GM21723 (cell line): Measurements from ENCODE around the gene ART3.

Experiments used
- ATAC-seq: cut with Tn5 transposase; IDR thresholded peaks from one replicate; pipeline ENCODE4 v1.9.1; 2021; ENCODE audit warnings: mild to moderate bottlenecking, moderate library complexity; ENCODE audit not compliant: unreplicated experiment

The ART3 gene

DNA sequence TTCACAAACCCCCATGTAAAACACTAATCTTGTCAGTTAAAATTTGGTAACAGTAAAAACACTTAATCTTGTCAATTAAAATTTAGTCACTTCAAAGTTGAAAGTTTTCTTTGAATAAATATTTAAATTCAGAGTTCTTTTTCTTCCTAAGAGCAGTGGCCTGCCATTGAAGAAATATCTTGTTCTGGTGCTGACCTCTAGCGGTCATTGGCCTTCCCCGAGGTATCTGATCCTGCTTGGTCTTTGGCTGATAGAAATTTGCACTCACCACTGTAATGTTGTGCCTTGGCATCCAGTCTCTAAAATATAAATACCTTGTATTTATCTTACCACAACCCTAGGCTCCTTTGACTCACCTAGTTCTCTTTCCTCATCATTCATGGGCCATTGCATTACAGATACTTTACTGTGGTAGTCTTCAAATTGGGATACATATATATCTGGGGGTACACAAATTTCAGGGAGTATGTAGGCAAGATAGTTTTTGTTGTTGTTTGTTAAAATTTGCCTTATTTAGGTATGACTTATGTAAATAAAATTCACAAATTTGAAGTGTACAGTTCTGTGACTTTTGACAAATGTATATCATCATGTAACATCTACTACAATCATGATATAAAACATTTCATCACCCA lies 6.7 kb upstream of the ART3 start:
- no peak for ATAC-seq

DNA sequence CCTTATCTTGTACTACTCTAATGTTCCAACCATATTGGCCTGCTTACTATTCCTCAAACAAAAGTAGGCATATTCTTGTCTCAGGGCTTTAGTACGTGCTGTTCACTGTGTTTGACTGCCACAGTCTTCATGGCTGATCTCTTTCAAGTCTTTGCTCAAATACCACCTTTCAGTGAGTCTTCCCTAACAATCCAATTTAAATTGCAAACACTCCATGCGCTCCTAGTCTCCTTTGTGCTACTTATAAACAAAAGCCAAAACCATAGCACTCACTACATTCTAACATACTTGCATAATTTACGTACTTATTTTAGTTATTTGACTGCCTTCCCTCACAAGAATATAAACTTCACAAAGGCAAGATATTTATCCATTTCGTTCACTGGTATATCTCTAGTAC lies 1.7 kb upstream of the ART3 start:
- no peak for ATAC-seq

DNA sequence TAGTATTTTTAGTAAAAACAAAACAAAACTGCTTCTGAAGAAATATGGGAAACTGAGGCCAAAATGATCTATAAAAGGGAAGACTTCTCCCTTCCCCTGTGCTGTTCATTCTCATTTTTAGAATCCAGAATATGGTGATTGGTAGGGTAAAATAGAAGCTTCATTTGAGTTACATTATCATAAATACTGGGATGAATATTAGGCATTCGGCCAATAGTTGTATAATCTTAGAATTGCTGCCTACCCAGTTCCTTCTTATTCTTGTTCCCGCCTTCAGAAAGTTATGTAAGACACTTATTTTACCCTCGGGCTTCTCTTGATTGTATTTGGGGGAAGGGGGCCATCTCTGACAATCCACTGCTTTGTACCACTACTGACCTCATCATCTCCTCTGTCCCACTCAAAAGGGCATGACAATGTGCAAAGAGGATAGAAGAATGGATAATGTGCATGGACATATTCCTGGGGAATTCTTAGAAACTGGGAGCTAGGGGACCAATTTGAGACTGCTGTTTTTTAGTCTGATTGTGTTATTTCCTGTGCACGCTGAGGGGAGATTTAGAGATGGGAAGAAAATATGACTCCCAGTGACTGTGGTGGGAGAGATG lies 588 bp downstream of the ART3 start:
- no peak for ATAC-seq

DNA sequence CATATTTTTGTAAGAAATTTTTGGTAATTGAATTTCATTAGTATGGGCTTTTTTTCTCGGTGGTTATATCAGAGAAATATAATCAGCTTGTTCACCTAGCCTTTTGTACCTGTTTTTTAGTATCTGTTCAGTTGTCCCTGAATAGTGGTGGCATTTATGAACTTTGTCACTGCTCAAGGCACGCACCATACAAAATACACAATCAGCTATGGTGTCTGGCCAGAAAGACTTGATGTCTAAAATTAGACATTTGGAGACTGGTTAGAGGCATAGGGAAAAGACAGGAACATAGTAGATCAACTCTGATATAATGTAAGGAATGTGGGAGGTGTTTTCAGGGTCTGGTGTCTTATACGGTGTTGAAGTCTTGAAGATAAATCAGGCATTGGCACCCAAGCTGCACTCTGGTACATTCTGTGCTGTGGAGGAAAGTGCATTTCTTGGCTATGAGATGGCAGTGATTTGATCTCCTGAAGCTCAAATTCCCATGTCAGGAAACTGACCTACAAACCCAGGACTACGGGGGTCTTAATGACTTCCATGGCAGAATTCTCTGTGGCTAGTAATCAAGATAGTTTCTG lies 3.6 kb downstream of the ART3 start:
- no peak for ATAC-seq

DNA sequence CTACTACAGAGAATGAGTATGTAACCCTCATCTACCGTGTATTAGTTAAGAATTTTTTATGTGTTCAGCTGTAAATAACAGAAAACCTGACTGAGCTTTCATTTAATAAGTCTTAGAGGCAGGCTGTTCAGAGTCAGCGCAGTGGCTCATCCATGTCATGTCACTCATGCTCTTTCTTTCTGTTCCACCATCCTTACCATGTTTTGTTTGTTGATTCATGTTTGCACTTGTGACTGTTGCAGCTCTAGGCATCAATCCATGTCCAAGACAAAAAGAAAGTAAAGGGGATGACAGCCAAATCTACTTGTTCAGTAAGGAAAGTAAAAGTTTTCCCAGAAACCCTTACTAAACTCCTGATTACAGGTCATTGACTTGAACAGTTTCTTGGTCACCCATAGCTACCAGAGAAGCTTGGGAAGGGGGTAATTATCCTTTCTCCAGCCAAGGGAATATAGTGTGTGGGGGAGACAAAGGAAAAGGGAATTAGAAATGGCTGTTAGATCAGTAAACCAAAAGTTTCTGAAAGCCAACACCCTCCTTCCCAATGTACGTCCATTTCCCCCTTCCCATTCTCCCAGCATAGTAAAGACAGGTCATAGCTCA lies 9.0 kb downstream of the ART3 start:
- no peak for ATAC-seq

DNA sequence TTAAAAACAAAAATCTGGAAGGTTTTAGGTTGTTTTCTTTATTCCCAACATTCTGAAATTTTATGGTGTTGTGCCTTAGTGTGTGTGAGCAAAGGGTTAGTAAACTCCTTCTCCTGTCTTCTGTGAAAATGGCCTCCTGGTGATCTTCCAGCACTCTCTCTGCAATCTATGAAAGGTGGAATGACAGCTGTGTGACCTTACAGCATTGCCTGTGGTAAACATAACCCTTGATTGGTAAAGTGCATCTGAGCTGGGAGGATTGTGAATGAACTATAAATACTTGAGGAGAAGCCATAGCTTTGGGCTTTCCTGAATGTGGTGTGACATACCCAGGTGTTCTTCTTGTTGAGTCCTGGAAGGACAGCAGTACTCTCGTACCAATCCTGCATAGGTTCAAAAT lies 10.0 kb downstream of the ART3 start:
- no peak for ATAC-seq

DNA sequence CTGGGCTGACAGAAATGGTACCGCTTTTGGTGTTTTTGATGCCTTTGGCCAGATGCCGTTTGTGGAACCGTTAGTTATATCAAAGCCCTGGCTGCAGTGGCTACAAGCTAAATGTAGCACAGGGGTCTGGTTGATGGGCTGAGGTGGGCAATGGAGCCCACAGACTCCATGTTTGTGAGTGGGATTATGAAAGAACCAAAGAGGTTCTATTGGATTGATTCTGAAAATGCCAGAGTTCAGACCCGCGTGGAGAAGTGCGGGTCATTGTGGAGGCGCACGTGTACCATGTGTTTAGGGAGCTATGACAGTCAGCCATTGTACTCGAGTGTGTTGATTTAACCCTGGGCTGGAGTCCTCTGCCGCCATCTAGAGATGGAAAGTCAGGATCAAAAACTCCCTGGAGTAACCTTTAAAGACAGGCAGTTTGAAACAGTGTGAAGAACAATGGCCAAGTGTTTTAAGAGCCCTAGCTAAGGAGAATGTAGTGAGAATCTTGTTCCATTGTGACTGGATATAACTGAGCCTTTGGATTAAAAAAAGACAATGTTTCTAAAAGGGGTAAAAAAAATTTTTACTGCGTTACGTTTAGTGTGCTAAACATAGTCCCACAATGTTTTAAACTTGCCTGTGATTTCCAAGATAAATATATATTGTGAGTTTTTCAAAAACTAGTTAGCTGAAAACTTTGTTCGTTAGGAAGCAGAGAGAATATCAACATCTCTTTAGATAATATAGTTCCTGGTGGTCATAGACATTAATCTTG lies 12.7 kb downstream of the ART3 start:
- no peak for ATAC-seq

DNA sequence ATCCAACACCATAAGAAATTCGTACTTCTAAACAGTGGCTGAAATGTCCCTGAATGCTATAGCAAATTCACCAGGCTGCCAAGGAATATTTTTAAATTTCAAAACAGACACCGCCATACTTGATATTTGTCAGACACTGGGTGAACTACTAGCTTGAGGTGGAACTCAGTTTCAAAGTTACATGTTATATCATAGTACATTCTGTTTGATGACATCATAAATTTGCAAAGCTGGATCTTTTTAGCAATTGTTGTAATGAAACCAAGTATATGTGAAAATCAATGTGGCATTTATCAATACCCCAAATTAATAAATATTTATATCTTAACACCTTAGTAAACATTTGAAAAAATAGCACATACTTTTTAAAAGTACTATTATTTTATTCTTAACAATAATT lies 14.2 kb downstream of the ART3 start:
- ATAC-seq, result no peak

DNA sequence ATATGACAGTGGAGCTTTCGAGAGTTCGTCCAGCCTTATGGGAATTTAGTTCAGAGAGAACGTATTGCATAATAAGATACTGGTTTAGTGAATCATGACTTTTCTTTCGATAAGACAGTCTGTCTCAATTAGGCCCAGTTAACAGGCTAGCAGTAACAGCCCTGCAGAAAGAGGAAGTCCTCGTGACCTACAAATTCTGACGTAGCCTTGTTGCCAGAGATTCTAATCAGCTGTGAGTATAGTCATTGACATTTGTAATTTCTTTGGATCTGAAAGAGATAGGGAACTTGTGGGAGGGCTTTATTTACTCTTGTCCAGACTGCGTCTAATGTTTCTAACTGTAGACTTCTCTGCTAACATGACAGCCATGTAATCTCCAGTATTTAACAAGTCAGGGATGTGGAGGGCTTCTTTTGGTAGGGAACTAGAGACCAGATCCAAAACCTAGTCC lies 15.8 kb downstream of the ART3 start:
- no peak for ATAC-seq

DNA sequence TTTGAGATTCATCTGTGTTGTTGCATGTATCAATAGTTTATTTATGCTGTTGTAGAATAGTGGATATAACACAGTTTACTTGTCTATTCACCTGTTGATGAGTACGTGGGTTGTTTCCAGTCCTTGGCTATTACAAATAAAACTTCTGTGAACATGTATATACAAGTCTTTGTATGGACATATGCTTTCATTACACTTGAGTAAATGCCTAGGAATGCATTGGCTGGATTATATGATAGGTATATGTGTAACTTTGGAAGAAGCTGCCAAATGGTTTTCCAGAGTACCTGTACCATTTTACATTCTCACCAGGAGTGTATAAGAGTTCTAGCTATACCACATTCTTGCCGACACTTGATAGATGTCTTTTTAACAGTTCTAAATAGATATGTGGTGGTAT lies 16.5 kb downstream of the ART3 start:
- no peak for ATAC-seq

DNA sequence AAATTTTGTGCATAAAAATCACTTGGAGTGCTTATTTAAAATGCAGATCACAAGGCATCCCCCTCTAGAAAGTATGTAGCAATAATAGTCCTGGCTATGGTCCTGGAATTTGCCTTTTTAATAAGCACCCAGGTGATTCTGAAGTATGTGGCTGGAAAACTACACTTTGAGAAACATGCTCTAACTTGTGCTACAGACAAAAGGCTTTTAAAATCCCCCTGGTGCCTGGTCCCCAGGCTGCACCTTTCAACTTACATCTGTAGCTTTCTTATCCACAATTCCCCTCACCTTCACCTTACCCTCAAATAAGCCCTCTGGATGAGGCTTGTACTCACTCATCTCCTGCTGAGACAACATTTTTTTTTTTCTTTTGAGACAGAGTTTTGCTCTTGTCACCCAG lies 21.1 kb downstream of the ART3 start:
- ATAC-seq, result no peak

DNA sequence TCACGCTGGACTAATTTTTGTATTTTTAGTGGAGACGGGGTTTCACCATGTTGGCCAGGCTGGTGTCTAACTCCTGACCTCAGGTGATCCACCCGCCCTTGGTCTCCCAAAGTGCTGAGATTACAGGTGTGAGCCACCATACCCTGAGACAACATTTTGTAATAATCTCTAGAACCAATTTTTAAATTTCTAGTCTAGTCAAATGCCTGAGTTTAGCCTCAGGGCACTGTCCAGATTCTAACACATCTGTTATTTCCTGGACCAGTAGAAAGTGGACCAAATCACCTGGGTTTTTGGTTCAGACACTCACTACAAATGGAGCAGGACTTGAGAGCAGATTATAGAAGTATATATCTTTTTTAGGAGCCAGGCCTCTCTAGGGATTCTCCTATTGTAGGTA lies 21.6 kb downstream of the ART3 start:
- ATAC-seq, result no peak

DNA sequence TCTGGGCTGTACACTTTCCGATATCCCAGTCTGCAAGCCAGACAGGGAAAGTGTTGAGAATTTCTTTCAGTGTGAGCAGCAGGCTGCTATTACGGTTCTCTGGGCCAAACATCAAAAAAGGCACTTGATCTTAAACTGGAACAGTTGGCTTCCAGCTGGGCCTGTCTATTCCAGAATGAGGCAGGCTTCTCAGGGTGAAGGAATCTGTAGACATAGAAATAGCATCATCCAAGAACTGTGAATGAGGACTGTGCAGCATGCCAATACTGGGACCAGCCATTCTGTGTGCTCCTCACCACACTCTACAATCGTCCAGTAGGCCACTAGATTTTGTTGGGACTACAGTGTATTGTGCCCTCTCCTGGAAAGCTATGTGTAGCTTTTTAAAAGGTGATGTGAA lies 31.1 kb downstream of the ART3 start:
- no peak for ATAC-seq

DNA sequence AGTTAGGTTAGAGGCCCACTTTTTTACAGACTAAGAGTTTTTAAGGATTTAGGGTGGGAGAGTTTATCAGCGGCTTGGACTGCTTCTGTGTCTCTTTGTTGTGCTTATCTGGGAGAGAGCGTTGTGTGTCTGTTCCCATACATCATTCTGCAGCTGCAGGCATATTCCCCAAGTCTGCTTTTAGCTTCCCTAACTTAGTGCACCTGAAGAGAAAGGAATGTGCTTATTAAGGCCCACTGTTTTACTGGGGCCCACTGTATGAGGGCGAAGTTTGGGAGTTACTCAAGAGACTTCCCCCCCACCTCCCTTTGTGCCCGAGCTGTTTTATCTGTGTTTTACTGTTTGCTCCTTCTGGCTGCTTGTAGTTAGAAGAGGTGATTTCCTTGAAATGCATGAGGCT lies 31.9 kb downstream of the ART3 start:
- ATAC-seq, result no peak

DNA sequence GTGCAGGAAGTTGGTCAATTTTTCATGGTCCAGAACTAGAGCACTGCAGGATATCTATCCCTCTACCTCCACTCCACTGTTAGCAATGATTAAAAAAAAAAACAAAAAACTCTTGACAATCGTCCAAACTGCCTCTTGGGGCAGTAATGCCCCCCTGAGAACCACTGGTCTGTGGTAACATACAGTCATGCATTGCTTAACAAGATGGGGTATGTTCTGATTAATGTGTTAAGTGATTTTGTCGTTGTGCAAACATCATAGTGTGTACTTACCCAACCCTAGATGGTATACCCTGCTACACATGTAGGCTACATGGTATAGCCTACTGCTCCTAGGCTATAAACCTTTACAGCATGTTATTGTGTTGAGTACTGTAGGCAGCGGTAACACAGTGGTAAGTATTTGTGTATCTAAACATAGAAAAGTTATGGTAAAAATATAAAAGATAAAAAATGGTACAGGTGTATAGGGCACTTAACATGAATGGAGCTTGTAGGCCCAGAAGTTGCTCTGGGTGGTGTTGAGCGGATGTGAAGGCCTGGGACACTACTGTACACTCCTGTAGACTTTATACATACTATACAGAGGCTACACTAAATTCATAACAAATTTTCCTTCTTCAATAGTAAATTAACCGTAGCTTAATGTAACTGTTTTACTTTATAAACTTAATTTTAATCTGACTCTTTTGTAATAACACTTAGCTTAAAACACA lies 34.1 kb downstream of the ART3 start:
- no peak for ATAC-seq

DNA sequence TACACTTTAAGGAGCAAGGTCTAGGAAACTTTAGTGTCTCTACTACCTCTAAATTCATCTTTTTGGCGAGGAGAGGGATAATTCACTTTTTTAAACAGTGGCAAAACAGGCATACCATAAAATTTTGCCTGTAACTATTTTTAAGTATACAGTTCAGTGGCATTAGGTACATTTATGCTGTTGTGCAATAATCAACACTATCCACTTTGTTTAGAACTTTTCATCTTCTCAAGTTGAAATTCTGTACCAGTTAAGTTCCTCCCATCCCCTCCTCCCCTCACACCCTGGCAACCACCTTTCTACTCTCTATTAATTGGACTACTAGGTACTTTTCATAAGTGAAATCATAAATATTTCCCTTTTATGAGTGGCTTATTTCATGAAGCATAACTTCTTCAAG lies 42.3 kb downstream of the ART3 start:
- ATAC-seq, result no peak

DNA sequence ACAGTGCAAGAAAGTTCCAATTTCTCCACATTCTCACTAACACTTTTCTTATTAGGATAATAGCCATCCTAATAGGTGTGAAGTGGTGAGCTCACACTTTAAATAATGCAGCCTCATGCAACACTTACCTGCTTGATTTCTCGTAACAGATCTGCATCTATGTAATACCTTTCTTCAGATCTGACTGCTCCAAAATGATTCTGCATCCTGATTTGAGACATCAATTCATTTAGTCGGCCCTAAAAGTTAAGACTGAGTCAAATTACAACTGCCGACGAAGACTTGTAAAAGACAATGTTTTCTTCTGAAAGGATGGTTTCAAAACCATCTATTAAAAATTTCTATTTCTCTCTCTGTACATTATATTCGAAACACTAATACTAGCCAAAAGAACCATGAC lies 43.0 kb downstream of the ART3 start:
- no peak for ATAC-seq

DNA sequence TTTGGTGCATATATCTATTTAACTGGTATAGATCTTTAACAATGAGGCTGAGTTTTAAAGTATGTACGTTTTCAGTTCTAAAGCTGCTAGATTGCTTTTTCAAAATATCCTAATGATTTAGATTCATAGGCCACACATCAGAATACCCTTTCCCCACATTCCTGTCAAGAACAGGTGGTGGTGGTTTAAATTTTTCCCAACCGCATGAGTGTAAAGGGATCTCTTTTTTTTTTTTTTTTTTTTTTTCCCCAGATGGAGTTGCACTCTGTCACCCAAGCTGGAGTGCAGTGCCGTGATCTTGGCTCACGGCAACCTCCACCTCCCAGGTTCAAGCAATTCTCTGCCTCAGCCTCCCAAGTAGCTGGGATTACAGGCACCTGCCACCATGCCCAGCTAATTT lies 45.7 kb downstream of the ART3 start:
- ATAC-seq, result no peak

DNA sequence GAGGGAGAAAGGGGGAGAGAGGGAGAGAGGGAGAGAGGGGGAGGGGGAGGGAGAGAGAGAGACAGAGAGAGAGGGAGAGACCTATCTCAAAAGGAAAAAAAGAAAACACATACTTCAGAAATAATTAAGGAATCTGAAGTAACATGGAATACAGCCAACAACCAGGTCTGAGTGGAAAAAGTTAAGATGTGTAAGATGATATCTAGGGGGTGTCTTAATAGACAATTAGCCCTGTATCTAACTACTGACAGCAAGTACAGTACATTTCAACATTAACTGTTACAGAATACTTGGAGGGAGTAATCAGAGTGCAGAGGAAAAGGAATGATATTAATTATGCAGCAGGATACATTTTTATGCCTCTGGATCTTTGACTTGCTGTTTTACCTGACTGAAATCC lies 51.3 kb downstream of the ART3 start:
- no peak for ATAC-seq

DNA sequence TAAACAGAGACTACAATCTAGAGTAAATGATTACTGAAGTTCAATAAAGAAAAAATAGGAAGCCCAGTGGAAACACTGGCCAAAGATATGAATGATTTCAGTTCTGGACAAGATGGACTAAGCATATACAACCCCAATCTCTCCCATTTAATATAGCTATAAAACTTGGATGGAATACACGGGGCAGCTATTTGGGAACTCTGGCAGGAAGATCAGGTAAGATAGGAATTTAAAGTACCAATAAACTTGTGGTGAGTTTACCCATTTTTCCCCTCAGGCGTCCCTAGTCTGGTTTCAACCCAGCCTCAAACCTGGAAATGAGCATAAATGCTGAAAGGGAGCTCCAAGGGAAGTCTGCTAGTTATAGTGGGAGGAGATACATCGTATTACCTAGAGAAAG lies 53.2 kb downstream of the ART3 start:
- no peak for ATAC-seq

DNA sequence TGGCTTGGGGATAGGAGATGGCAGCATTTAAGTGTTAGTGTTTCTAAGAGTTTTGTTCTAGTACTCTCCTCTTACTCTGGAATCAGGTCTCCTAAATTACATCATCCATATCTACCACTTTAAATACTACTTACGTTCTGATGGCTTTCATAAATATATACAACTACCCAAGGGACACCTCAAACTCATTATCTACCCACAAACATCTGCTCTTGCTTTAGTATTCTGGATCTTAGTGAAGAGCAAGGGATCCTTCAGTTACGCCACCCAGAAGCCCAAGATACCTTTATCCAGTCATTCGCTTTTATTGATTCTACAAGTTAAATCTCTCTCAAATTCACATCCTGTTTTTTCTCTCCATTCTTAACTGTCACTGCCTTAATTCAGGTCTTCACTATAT lies 66.7 kb downstream of the ART3 start:
- no peak for ATAC-seq
